Measurements from ENCODE around the gene RFC2.

The RFC2 gene

GRCh38 chr7:74254129-74254857 is at the start of gene RFC2:
Gene RFC2, minus strand, starts transcription at chr7:74254399. Its CDS starts 16 bp downstream, at chr7:74254383.
- peak; percentile 96 to 98 for DNase-seq

DNA sequence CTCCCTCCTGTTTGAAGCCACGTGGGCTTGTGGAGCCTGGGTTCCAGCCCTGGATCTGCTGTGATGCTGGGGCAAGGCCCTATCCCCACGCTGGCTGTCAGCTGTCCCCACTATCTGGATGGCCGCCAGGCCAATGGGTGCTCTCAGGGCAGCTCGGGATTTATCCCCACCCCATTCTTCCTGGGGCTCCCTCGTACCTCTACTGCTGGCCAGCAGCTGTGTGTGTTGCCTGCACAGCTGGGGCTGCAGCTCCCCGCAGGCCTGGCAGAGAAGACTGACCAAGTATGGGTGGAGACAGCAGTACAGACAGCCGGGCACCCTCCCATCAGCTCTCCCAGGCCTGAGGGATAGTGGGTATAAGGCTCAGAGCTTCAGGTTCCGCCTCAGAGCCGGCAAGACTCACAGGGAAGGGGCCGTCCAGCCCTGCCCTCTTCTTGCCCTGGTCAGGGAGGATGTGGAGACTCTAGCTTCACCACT is 48.6 kb upstream of the RFC2 start:
- no peak for DNase-seq

GRCh38 chr7:74300926-74301325 is 46.7 kb upstream of the RFC2 start:
- DNase-seq = no peak

- no peak for DNase-seq
Measured at GRCh38 chr7:74299401-74299800, 45.2 kb upstream of the RFC2 start.

- DNase-seq = no peak
Measured at GRCh38 chr7:74297516-74298233, 43.5 kb upstream of the RFC2 start.

GRCh38 chr7:74294191-74294998 is 40.2 kb upstream of the RFC2 start:
- no peak for DNase-seq

- no peak for DNase-seq
Measured at GRCh38 chr7:74293577-74293908, 39.3 kb upstream of the RFC2 start.

GRCh38 chr7:74292757-74293576 is 38.8 kb upstream of the RFC2 start:
- no peak for DNase-seq

DNA sequence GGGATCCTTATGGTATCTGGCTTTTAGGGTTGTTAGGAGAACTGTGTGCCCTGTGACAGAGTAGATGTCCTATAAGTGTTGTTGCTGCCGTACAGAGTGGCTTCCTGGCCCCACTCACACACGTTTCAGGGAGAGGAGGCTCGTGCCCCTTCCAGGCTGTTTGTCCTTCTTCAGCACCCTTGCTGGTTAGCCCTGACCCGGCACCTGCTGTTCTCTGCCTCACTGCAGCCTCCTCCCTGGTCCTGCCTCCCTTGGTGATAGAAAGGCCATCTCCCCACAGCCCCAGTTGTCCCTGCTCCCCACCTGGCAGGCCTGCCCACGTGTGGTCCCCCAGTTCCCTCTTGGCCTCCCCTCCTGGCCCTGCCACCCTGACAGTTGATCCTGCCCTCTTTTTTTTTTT is 37.3 kb upstream of the RFC2 start:
- DNase-seq = no peak

GRCh38 chr7:74290981-74291441 is 36.8 kb upstream of the RFC2 start:
- no peak for DNase-seq

- no peak for DNase-seq
Measured at GRCh38 chr7:74290553-74290950, 36.4 kb upstream of the RFC2 start.

- peak; percentile 29 to 34 for DNase-seq
Measured at GRCh38 chr7:74289659-74290552, 35.7 kb upstream of the RFC2 start.

- DNase-seq = peak; percentile 82 to 85
Measured at GRCh38 chr7:74289018-74289658, 34.9 kb upstream of the RFC2 start, which contains the start of gene CLIP2. Gene CLIP2, plus strand, starts transcription at chr7:74289407. Its CDS starts 28,140 bp downstream, at chr7:74317547.

- DNase-seq = no peak
Measured at GRCh38 chr7:74288034-74288881, 34.1 kb upstream of the RFC2 start.

DNA sequence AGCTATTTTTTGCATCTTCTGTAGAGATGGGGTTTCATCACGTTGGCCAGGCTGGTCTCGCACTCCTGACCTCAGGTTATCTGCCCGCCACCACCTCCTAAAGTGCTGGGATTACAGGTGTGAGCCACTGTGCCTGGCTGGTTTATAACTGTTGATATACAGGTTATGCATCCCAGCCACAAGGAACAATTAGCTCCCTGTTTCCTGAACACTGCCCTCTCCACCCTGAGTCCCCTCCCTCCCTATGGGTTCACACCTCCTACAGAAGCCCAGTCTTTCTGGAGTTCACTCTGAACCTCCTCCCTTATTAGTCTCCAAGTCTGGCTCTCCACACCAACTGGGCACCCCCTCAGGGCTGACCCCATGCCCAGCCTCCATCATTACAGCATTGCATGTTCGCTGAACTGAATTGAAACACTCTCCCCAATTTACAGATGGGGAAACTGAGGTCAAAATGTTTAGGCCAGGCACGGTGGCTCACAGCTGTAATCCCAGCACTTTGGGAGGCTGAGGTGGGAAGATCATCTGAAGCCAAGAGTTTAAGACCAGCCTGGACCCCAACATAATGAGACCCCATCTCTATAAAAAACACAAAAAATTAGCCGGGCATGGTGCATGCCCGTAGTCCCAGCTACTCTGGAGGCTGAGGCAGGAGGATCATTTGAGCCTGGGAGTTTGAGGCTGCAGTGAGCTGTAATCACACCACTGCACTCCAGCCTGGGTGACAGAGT is 33.3 kb upstream of the RFC2 start:
- no peak for DNase-seq

DNA sequence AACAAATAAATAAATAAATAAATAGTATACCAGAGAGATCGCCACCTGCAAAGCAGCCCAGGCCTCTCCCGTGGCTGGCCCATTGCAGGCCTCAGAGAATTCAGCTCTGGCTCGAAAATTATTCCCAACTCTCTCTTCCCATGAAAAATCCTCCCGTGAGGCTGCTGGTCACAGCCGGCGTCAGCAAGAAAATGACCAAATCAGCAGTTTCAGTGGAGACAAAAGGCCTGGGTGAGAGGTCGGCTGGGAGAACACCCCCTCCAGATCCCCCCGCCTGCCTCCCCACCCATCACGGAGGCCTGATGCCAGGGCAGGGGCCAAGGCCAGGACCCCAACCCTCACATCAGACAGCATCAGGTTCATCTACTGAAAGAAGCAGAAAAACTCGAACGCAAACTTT is 31.9 kb upstream of the RFC2 start:
- no peak for DNase-seq

DNA sequence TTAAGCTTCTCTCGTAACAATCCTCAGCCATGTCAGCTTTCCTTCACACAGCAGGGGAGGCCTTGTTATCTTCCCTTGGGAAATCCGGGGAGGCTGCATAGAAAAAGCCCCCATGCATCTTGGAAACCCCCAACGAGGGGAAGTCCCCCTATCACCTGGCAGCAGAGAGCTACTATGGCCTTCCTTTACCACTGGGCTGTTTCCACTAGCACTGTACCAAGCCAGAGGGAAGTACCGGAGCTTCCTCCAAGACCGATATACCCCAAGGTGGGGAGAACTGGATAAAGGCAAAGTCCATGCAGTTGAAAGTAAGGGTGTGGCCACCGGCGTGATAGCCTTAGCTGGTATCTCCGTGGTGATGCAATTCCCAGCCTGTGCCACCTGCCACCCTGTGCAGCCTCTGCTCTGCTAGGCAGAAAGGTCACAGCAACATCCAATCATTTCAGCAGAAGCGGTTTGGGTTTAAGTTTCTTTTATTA is 30.6 kb upstream of the RFC2 start:
- peak in 1 of 2 donors; percentile 29 for DNase-seq

DNA sequence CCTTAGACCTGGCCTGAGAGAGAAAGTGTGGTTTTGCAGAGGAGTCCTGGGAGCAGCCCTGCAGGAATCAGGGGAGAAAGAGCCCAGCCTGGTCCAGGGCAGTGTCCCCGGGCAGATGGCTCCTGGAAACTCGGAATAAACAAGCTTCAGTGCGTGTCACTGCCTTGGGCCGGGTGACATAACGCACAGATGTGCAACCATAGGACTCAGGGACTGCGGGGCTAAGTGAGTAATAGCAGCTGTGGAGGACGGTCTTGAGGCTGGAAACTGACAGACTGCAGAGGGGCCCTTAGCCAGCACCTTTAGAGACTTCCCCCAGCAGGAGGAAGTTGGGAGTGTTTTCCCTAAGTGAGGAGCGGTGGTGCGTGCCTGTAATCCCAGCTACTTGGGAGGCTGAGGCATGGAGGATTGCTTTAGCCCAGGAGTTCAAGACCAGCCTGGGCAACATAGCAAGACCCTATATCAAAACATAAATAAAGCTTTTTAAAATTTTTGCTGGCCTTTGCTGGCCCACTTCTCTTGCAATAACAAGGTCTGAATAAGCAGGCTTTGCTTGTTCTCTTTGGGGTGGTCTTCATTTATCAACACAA is 29.8 kb upstream of the RFC2 start:
- DNase-seq = no peak
